ENCODE measurements around the gene ZNRF4.
"Not testable (repeated sequence)": the region's sequence is repeated elsewhere in the genome, so short reads cannot be mapped to it uniquely, and the experiment has no call there.

ZNRF4 gene

DNA sequence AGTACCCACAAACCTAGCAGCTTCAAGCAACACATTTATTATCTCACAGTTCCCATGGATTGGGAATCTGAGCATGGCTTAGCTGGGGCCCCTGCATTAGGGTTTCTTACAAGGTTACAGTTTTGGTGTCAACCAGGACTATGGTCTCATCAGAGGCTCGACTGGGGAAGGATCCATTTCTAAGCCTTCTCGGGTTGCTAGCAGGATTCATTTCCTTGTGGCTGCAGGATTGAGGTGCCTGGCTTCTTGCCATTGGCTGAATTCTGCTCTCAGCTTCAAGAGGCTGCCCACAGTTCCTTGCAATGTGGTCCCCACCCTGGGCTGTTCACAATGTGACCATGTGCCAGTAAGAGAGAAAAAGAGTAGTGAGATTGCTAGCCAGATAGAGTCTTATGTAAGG is 26.7 kb downstream of the ZNRF4 start:
- no peak overlapping the region for H3K4me3 ChIP-seq (ENCODE audit: low read depth, low read length)
- TF ChIP-seq, protein P1, sequence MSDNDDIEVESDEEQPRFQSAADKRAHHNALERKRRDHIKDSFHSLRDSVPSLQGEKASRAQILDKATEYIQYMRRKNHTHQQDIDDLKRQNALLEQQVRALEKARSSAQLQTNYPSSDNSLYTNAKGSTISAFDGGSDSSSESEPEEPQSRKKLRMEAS (IDR thresholded peaks at IDR 0.05; ENCODE audit: low read depth, low read length) = no peak
- TF ChIP-seq MYC (IDR thresholded peaks at IDR 0.05; ENCODE audit: low read depth, low read length) = no peak
- TF ChIP-seq CTCF (IDR thresholded peaks at IDR 0.05; ENCODE audit: low read depth, low read length) = no peak
- no peak for TF ChIP-seq POLR2A (IDR thresholded peaks at IDR 0.05; ENCODE audit: extremely low read depth, insufficient read length)
- DNase-seq (ENCODE audit: low read depth) = no peak

GRCh38 chr19:5484398-5485285 is 29.4 kb downstream of the ZNRF4 start:
- TF ChIP-seq, protein P1 (IDR thresholded peaks at IDR 0.05; ENCODE audit: low read depth, low read length) = no peak
- no peak for TF ChIP-seq MYC (IDR thresholded peaks at IDR 0.05; ENCODE audit: low read depth, low read length)
- TF ChIP-seq POLR2A (IDR thresholded peaks at IDR 0.05; ENCODE audit: extremely low read depth, insufficient read length) = no peak
- TF ChIP-seq CTCF (IDR thresholded peaks at IDR 0.05; ENCODE audit: low read depth, low read length) = no peak
- H3K4me3 ChIP-seq (ENCODE audit: low read depth, low read length) = no peak overlapping the region
- no peak for DNase-seq (ENCODE audit: low read depth)

DNA sequence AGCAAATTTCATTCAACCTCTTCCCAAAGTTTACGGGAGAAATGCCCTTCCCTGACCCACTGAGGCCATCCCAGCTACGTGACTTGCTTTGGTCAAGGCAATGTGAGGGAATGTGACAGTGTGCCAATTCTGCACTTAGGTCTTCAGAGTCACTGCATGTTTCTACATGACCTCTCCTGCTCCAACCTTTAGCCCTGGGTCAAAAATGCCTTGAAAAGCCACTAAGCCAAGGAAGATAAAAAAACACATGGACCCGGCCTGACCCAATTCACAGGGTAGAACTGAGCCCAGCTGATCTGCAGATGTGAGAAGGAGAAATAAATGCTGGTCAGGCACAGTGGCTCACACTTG is 30.0 kb downstream of the ZNRF4 start:
- TF ChIP-seq POLR2A (IDR thresholded peaks at IDR 0.05; ENCODE audit: extremely low read depth, insufficient read length) = no peak
- TF ChIP-seq, protein P1 (IDR thresholded peaks at IDR 0.05; ENCODE audit: low read depth, low read length) = no peak
- no peak for TF ChIP-seq MYC (IDR thresholded peaks at IDR 0.05; ENCODE audit: low read depth, low read length)
- TF ChIP-seq CTCF (IDR thresholded peaks at IDR 0.05; ENCODE audit: low read depth, low read length) = no peak
- no peak for DNase-seq (ENCODE audit: low read depth)
- H3K4me3 ChIP-seq (ENCODE audit: low read depth, low read length) = no peak overlapping the region

GRCh38 chr19:5485658-5486057 is 30.4 kb downstream of the ZNRF4 start:
- not testable (repeated sequence) for H3K4me3 ChIP-seq (ENCODE audit: low read depth, low read length); DNase-seq (ENCODE audit: low read depth)

DNA sequence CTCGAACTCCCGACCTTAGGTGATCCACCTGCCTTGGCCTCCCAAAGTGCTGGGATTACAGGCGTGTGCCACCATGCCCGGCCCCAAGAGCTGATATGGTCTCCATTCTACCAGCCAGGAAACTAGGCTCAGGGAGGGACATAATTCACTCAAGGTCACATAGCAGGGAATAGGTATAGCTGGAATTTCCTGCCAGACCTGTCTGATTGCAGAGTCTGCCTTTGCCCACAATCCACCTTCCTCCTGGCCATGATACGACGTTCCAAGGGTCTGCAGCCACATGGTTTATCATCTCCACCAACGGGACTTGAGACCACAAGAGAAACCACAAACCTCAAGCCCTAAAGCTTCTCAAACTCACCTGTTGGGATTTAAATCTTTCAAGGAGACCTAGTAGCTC is 32.0 kb downstream of the ZNRF4 start:
- DNase-seq (ENCODE audit: low read depth) = no peak
- TF ChIP-seq MYC (IDR thresholded peaks at IDR 0.05; ENCODE audit: low read depth, low read length) = no peak
- TF ChIP-seq POLR2A (IDR thresholded peaks at IDR 0.05; ENCODE audit: extremely low read depth, insufficient read length) = no peak
- no peak for TF ChIP-seq CTCF (IDR thresholded peaks at IDR 0.05; ENCODE audit: low read depth, low read length)
- TF ChIP-seq, protein P1 (IDR thresholded peaks at IDR 0.05; ENCODE audit: low read depth, low read length) = no peak

DNA sequence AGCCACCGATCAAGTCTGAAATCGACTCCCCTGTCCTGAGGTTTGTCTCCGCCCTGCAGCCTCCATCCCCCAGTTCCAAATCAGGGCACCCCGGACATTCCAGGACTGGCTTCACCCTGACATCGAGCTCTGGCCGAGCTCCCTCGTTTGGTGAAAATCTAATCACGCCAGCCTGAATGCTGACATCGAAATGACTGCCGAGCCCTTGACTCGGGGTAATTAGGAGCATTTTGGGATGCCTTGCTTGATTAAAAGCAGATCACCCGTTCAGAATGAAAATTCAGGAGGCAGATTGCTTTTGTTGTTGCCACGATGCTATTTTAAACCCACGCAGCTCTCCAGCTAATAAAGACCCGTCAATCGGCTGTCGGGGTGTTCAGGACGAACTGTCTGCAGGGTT is 34.3 kb downstream of the ZNRF4 start:
- H3K4me3 ChIP-seq (ENCODE audit: low read depth, low read length) = no peak overlapping the region
- TF ChIP-seq MYC (IDR thresholded peaks at IDR 0.05; ENCODE audit: low read depth, low read length) (no peak), CTCF (IDR thresholded peaks at IDR 0.05; ENCODE audit: low read depth, low read length) (no peak), POLR2A (IDR thresholded peaks at IDR 0.05; ENCODE audit: extremely low read depth, insufficient read length) (no peak)
- TF ChIP-seq, protein P1 (IDR thresholded peaks at IDR 0.05; ENCODE audit: low read depth, low read length) = no peak
- DNase-seq (ENCODE audit: low read depth) = no peak

More for the DNA sequence above, 32.0 kb downstream of the ZNRF4 start:
- H3K4me3 ChIP-seq (ENCODE audit: low read depth, low read length) = no peak overlapping the region

All from NB4 (cell line).